NT2/D1 (cell line): ENCODE data around the gene WDR88.
A peak's percentile ranks its signal among the peaks of the same experiment; 100 is the strongest.
"Not testable (repeated sequence)": the region's sequence is repeated elsewhere in the genome, so short reads cannot be mapped to it uniquely, and the experiment has no call there.

ENCODE experiments used
- DNase-seq: peaks from one replicate; pipeline ENCODE4 v3.0.0-alpha.2; 2011; ENCODE audit warnings: low read depth, low spot score
- H3K27me3 ChIP-seq: 2 replicates; pipeline ENCODE4 v1.6.0; 2011; ENCODE audit warnings: mild to moderate bottlenecking; ENCODE audit not compliant: insufficient read length, insufficient read depth
- H3K36me3 ChIP-seq: 2 replicates; pipeline ENCODE4 v1.6.1; 2011; ENCODE audit warnings: mild to moderate bottlenecking, low read length, mixed read lengths; ENCODE audit not compliant: insufficient read depth, insufficient read length
- H3K4me1 ChIP-seq: 2 replicates; pipeline ENCODE4 v1.5.1; 2011; ENCODE audit not compliant: insufficient read depth, insufficient read length
- H3K4me3 ChIP-seq: 2 replicates; pipeline ENCODE4 v1.5.1; 2011; ENCODE audit warnings: low read depth; ENCODE audit not compliant: insufficient read length
- H3K9ac ChIP-seq: 2 replicates; pipeline ENCODE4 v1.6.0; 2011; ENCODE audit warnings: low read depth; ENCODE audit not compliant: insufficient read length
- H3K9me3 ChIP-seq: 2 replicates; pipeline ENCODE4 v1.5.1; 2011; ENCODE audit warnings: mild to moderate bottlenecking, low read length; ENCODE audit not compliant: insufficient read depth
- SUZ12 ChIP-seq: IDR thresholded peaks from 2 replicates; pipeline ENCODE4 v1.6.1; 2011; ENCODE audit not compliant: insufficient read length, insufficient read depth; ENCODE audit errors: extremely low read depth
- YY1 ChIP-seq: IDR thresholded peaks from 2 replicates; pipeline ENCODE4 v1.6.1; 2011; ENCODE audit not compliant: insufficient read length, insufficient read depth
- ZNF274 ChIP-seq: IDR thresholded peaks from 2 replicates; pipeline ENCODE4 v1.6.1; 2011; ENCODE audit warnings: mild to moderate bottlenecking, low read depth, low read length

Gene WDR88

DNA sequence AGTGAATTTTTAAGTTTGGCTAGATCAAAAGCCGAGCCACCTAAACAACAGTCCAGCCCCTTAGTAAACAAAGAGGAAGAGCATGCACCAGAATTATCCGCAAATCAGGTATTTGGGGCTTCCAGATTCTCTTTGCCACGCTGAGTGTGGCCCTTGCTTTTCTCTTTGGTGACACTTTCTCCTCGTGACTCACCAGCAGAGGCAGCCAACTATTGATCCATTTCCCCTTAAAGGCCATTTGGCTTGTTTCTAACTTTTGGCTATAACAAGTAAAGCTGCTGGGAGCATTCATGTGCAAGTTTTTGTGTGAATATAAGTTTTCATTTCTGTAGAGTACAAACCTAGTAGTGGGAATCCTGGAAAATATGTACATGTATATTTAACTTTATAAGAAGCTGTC lies 17.6 kb upstream of the WDR88 start:
- Histone ChIP-seq H3K4me1 (no peaks in the 10 kb centered on the region), H3K27me3 (no peaks in the 10 kb centered on the region), H3K4me3 (no peak overlapping the region), H3K9me3 (no peaks in the 10 kb centered on the region), H3K9ac (no peak overlapping the region), H3K36me3 (peaks cover 61% of the 10 kb centered on the region)
- DNase-seq = no peak
- TF ChIP-seq ZNF274 = no peak
- TF ChIP-seq YY1 = no peak
- no peak for TF ChIP-seq SUZ12

DNA sequence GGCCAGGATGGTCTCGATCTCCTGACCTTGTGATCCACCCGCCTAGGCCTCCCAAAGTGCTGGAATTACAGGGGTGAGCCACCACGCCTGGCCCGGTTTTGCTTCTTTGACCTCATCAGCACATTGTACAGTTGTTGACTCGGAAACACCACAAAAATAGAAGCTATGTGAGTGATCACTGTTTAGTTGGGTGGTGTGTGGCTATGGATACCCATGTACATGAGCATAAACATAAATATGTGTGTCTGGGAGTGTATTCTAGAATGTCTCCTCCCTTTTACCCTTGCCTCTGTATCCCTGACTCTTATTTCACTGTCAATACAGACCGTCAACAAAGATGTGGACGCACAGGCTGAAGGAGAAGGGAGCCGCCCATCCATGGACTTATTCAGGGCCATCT lies 14.4 kb upstream of the WDR88 start:
- peaks cover 40% of the 10 kb centered on the region for H3K36me3 ChIP-seq
- no peak for DNase-seq
- TF ChIP-seq ZNF274 (no peak), SUZ12 (no peak), YY1 (no peak)
- H3K27me3 ChIP-seq = no peaks in the 10 kb centered on the region
- no peak overlapping the region for H3K9ac ChIP-seq
- no peak overlapping the region for H3K4me3 ChIP-seq
- no peaks in the 10 kb centered on the region for H3K9me3 ChIP-seq
- H3K4me1 ChIP-seq = no peaks in the 10 kb centered on the region

- Histone ChIP-seq H3K4me3 (no peak overlapping the region), H3K36me3 (peaks cover 29% of the 10 kb centered on the region), H3K9ac (no peak overlapping the region), H3K4me1 (no peaks in the 10 kb centered on the region), H3K9me3 (no peaks in the 10 kb centered on the region), H3K27me3 (no peaks in the 10 kb centered on the region)
- no peak for DNase-seq
- TF ChIP-seq ZNF274 (no peak), YY1 (no peak), SUZ12 (no peak)
These were observed 13.3 kb upstream of the WDR88 start for GRCh38 chr19:33118643-33119042.

DNA sequence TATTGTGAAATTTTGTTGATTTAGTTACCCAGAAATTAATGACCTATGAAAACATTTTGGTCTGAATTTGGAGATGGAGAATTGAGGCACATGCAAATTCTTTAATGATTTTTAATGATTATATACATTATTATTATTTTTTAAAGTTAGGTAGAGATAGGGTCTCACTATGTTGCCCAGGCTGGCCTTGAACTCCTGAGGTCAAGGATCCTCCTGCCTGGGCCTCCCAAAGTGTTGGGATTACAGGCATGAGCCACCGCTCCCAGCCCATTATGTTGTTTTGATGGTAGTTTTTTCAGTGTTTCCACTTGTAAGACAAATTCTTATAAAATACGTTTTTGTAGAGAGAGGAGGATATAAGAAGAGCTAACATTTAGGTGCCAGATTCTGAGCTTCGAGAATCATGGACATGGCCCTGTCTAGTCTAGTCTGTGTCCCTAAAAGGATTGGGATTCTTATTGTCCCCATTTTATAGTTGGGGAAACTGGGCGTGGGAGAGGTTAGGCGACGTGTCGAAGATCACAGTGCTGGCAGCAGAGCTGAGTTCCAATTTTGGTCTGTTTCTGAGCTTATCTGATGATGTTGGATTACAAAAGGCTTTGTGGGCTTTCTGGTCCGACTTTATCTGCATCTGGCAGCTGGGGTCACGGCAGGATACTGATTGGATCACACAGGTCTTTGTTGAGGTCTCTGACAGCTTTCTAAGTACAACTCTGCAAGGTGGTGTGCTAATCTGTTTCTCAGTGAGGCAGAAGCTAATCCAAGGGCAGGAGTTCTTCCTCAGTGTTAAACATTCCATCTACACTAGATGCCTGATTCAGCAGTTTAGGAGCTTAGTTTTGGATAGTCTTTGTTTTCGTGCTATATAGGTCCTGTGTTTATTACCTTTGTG lies 7.5 kb upstream of the WDR88 start:
- H3K36me3 ChIP-seq = peaks cover 21% of the 10 kb centered on the region
- no peaks in the 10 kb centered on the region for H3K9me3 ChIP-seq
- H3K27me3 ChIP-seq = no peaks in the 10 kb centered on the region
- TF ChIP-seq YY1 = no peak
- no peak for TF ChIP-seq SUZ12
- TF ChIP-seq ZNF274 = no peak
- no peak overlapping the region for H3K9ac ChIP-seq
- H3K4me3 ChIP-seq = no peak overlapping the region
- no peaks in the 10 kb centered on the region for H3K4me1 ChIP-seq
- DNase-seq = no peak

GRCh38 chr19:33125929-33126388 lies 6.0 kb upstream of the WDR88 start:
- no peaks in the 10 kb centered on the region for H3K4me1 ChIP-seq
- H3K9ac ChIP-seq = peak overlapping the region; percentile 12
- peaks cover 26% of the 10 kb centered on the region for H3K36me3 ChIP-seq
- H3K4me3 ChIP-seq = no peak overlapping the region
- DNase-seq = peak; percentile 38
- H3K27me3 ChIP-seq = no peaks in the 10 kb centered on the region
- TF ChIP-seq ZNF274 (no peak), SUZ12 (no peak), YY1 (no peak)
- H3K9me3 ChIP-seq = no peaks in the 10 kb centered on the region

DNA sequence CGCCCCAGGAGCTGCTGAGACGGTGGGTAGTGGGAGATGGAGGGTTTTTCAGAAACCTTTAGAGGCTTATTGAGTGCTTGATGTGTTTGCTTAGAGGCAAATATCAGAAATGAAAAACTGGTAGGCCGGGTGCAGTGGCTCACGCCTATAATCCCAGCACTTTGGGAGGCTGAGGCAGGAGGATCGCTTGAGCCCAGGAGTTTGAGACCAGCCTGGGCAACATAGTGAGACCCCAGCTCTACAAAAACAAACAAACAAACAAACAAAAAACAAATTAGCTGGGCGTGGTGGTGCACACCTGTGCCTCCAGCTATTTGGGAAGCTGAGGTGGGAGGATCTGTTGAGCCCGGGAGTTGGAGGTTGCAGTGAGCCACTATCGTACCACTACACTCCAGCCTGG lies 5.2 kb upstream of the WDR88 start:
- H3K9me3 ChIP-seq, H3K9ac ChIP-seq, DNase-seq, H3K27me3 ChIP-seq, H3K4me3 ChIP-seq, H3K4me1 ChIP-seq: not testable (repeated sequence)
- peaks cover 26% of the 10 kb centered on the region for H3K36me3 ChIP-seq

DNA sequence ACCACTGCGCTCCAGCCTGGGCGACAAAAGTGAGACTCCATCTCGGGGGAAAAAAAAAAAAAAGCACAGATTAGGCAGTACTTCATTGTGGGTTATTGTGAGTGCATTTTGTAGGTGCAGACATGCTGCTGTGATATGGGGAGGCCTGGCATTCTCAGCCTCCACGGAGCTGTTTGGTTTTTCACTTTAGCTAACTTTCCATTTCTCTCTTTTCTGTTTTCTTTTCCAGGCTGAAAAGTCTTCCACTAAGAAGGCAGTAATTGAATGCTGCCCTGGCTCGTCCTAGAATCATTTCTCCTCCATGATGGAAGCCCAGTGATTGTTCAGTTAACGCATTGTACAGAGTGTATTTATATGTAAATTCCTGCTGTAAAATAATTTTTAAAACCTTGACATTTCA lies 2.0 kb upstream of the WDR88 start:
- no peaks in the 10 kb centered on the region for H3K9me3 ChIP-seq
- TF ChIP-seq YY1 (no peak), SUZ12 (no peak), ZNF274 (no peak)
- H3K4me3 ChIP-seq = no peak overlapping the region
- no peak for DNase-seq
- H3K4me1 ChIP-seq = peaks cover 5% of the 10 kb centered on the region
- H3K9ac ChIP-seq = no peak overlapping the region
- H3K36me3 ChIP-seq = peaks cover 29% of the 10 kb centered on the region
- no peaks in the 10 kb centered on the region for H3K27me3 ChIP-seq
